Stimulated activated CD8-positive, alpha-beta memory T cell treated with anti-CD3 and anti-CD28 coated beads, Interleukin-15, amount 100 ng/mL, for 4 hours (primary cell): ENCODE results near the gene TMOD1.
"Not testable (repeated sequence)": the region's sequence is repeated elsewhere in the genome, so short reads cannot be mapped to it uniquely, and the experiment has no call there.

ENCODE experiments used
- DNase-seq, 2 donors: peaks; one replicate each; pipeline ENCODE4 v3.0.0-alpha.2; 2020; ENCODE audit warnings: low read depth in 2 of 2

TMOD1 gene

GRCh38 chr9:97565262-97565661 is 63.8 kb downstream of the TMOD1 start:
- DNase-seq: no peak

- DNase-seq: no peak
These were observed 65.9 kb downstream of the TMOD1 start for GRCh38 chr9:97567182-97567893.

GRCh38 chr9:97567894-97568202 is 66.4 kb downstream of the TMOD1 start:
- DNase-seq: no peak

- DNase-seq: no peak
These were observed 67.2 kb downstream of the TMOD1 start for GRCh38 chr9:97568461-97569275.

GRCh38 chr9:97570899-97571298 is 69.4 kb downstream of the TMOD1 start:
- no peak for DNase-seq

GRCh38 chr9:97571664-97572063 is 70.2 kb downstream of the TMOD1 start:
- no peak for DNase-seq

GRCh38 chr9:97572196-97572891 is 70.9 kb downstream of the TMOD1 start:
- DNase-seq: no peak

GRCh38 chr9:97572892-97573365 is 71.5 kb downstream of the TMOD1 start:
- no peak for DNase-seq

GRCh38 chr9:97573482-97574073 is 72.1 kb downstream of the TMOD1 start:
- no peak for DNase-seq

GRCh38 chr9:97574101-97574571 is 72.7 kb downstream of the TMOD1 start:
- DNase-seq: not testable (repeated sequence)

- DNase-seq: not testable (repeated sequence)
These were observed 73.6 kb downstream of the TMOD1 start for GRCh38 chr9:97574921-97575672.

GRCh38 chr9:97575673-97576200 is 74.3 kb downstream of the TMOD1 start:
- no peak for DNase-seq

GRCh38 chr9:97577051-97577450 is 75.6 kb downstream of the TMOD1 start:
- DNase-seq: no peak

- DNase-seq: no peak
These were observed 77.4 kb downstream of the TMOD1 start for GRCh38 chr9:97578846-97579245.

GRCh38 chr9:97579914-97580313 is 78.4 kb downstream of the TMOD1 start:
- no peak for DNase-seq

GRCh38 chr9:97581590-97581989 is 80.1 kb downstream of the TMOD1 start:
- not testable (repeated sequence) for DNase-seq

GRCh38 chr9:97584778-97585177 is 83.3 kb downstream of the TMOD1 start:
- not testable (repeated sequence) for DNase-seq

GRCh38 chr9:97586909-97587308 is 85.4 kb downstream of the TMOD1 start:
- not testable (repeated sequence) for DNase-seq

GRCh38 chr9:97591535-97591934 is 90.1 kb downstream of the TMOD1 start:
- no peak for DNase-seq

GRCh38 chr9:97592126-97592525 is 90.7 kb downstream of the TMOD1 start:
- no peak for DNase-seq

GRCh38 chr9:97593960-97594359 is 92.5 kb downstream of the TMOD1 start:
- no peak for DNase-seq
